Adrenal gland (tissue), 12 donors: Measurements from ENCODE around the gene FOSL2. TPM values are rescaled to one million over a fixed set of nuclear protein-coding genes. Genes with fewer than 3 reads are reported as not detected.
A peak's percentile ranks its signal among the peaks of the same experiment; 100 is the strongest.

Source experiments
- DNase-seq, 7 donors: peaks; one replicate each; pipeline ENCODE4 v3.0.0-alpha.2; 2019 to 2020
- H3K27ac ChIP-seq, 5 donors: fragments of 200-600 bp; sonication (generic) in 4 of 5; 1 replicate in 3 of 5; 2 replicates in 2 of 5; pipeline versions ENCODE4 v1.5.1 to v1.8.0; 2016 to 2020; ENCODE audit warnings: mild to moderate bottlenecking in 1 of 5
- H3K27me3 ChIP-seq: fragments of 200-600 bp; 2 replicates; pipeline ENCODE4 v1.8.0; 2021
- H3K36me3 ChIP-seq, 2 donors: fragments of 200-600 bp; replicated peaks in 1 of 2; 1 replicate in 1 of 2; 2 replicates in 1 of 2; pipeline versions ENCODE4 v1.5.1 to v1.8.0; 2018 to 2022
- H3K4me1 ChIP-seq, 2 donors: fragments of 200-600 bp; replicated peaks in 1 of 2; 1 replicate in 1 of 2; 2 replicates in 1 of 2; pipeline versions ENCODE4 v1.5.1 to v1.8.0; 2018 to 2021
- H3K4me3 ChIP-seq, 4 donors: fragments of 200-600 bp; sonication (generic) in 3 of 4; one replicate each; pipeline ENCODE4 v1.5.1; 2016 to 2018
- H3K9me3 ChIP-seq, 3 donors: fragments of 200-600 bp; sonication (generic) in 1 of 3; replicated peaks in 1 of 3; 1 replicate in 2 of 3; 2 replicates in 1 of 3; pipeline versions ENCODE4 v1.5.1 to v1.8.0; 2016 to 2021
- POLR2A ChIP-seq, 2 donors: fragments of 450-650 bp; IDR thresholded peaks; one replicate each; pipeline ENCODE4 v1.6.1; 2017; ENCODE audit warnings: antibody characterized with exemption in 2 of 2, mild to moderate bottlenecking in 2 of 2, moderate library complexity in 1 of 2
- WGBS, 4 donors: extraction: QIAGEN DNeasy Blood & Tissue Kit in 2 of 4; methylation state at CpG; one replicate each; pipeline versions ENCODE4 v1.1.5 to v1.1.7; 2013 to 2017; 5-methylcytosine and 5-hydroxymethylcytosine counted together
- intact Hi-C, 2 donors: fragments of 100-400 bp; cut with DNase I; formaldehyde crosslinking; loops; one replicate each; pipeline versions ENCODE4 v1.14.1 to v1.15.0; 2022 to 2023
- polyA plus RNA-seq, 3 donors: library from polyadenylated mRNA; stranded (reverse); fragments of 200-250 nt in 2 of 3; fragments of 350-450 nt in 1 of 3; fragmentation: Illumina TruSeq in 1 of 3; extraction: RNeasy Lipid Tissue Mini Kit (QIAGEN cat#74804) in 1 of 3; gene quantifications; one replicate each; pipeline ENCODE4 v1.2.3, GENCODE V29; 2013 to 2014
- total RNA-seq, 9 donors: library from RNA; depleted of rRNA in 4 of 9; stranded (reverse); fragments of >200 nt in 4 of 9; fragments of 120-200 nt in 1 of 9; fragmentation: NEBNext Ultra II Directional in 1 of 9; extraction: Animal tissue kit (Norgen Biotek cat#: 25700) in 1 of 9; gene quantifications; one replicate each; pipeline versions ENCODE4 v1.1.0 to v1.2.4, GENCODE V29; 2013 to 2023
- TF ChIP-seq, protein P1 (sequence below), 6 experiments: fragments of 450-650 bp in 4 of 6; fragments of 200-600 bp in 2 of 6; sonication (generic) in 1 of 6; IDR thresholded peaks; 1 replicate in 5 of 6; 2 replicates in 1 of 6; pipeline versions ENCODE4 v1.5.1 to v1.8.0; 2016 to 2021; ENCODE audit warnings: antibody characterized with exemption in 6 of 6, mild to moderate bottlenecking in 2 of 6, moderate library complexity in 1 of 6
- donor health status: healthy with polysubstance abuse.
- donor health status: Bipolar disorder and iron deficiency.
- donor health status: DM: yes; HTN: yes; CAD: no.
- donor health status: DM: no; HTN: no; CAD: no.
- donor health status: DM: no; HTN: no; CAD: no.
- donor health status: DM: yes; HTN: yes; CAD: no.

The FOSL2 gene
- total and polyA plus RNA-seq, 12 donors: 66.9 to 760 (median 413) TPM

DNA sequence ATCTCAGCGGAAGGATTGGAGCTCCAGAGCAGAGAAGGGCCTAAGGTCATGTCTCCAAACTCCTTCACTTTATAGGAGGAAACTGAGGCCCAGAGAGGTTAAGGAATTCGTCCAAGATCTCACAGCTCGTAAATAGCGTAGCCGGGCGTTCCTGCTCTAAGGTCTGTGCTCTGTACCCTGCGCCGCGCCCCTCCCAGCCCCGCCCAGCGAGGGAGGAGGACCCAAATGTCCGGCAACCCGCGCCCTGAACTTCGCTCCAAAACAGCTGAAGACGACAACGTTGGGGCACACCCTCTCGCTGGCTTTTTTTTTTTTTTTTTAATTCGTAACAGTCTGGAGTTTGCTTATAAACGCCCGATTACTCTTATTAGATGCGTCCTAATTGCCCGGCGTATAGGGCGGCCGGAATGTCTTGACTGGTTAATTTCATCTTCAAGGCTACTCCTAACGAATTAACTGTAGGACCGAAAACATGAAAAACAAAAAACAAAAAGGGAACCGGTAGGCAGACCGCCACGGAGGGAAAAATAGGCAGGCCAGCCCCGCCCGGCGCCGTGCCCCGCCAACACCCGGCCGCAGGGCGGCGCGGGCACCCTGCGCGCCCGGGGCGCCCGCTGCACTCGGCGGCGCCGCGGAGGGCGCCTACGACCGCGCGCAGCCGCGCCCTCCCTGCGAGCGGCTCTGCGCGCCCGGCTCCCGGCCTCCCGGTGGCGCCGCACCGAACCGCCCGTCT is 928 bp upstream of the FOSL2 start:
- intact Hi-C loops: loop anchor here (5.0 to 10.0 kb wide), 3 partner anchors 434 to 687 kb away; partner anchors contain the start of gene MRPL33 (in 1 of the 2)
- Histone ChIP-seq H3K36me3 (no peaks in the 10 kb centered on the region), H3K27me3 (no peaks in the 10 kb centered on the region), H3K4me1 (peaks cover 8 to 14% of the 10 kb centered on the region in 2 donors), H3K4me3 (peak overlapping the region; percentile 27 to 90 (median 59)), H3K27ac (peak overlapping the region; percentile 94 to 100 (median 98)), H3K9me3 (no peaks in the 10 kb centered on the region)
- TF ChIP-seq, protein P1, sequence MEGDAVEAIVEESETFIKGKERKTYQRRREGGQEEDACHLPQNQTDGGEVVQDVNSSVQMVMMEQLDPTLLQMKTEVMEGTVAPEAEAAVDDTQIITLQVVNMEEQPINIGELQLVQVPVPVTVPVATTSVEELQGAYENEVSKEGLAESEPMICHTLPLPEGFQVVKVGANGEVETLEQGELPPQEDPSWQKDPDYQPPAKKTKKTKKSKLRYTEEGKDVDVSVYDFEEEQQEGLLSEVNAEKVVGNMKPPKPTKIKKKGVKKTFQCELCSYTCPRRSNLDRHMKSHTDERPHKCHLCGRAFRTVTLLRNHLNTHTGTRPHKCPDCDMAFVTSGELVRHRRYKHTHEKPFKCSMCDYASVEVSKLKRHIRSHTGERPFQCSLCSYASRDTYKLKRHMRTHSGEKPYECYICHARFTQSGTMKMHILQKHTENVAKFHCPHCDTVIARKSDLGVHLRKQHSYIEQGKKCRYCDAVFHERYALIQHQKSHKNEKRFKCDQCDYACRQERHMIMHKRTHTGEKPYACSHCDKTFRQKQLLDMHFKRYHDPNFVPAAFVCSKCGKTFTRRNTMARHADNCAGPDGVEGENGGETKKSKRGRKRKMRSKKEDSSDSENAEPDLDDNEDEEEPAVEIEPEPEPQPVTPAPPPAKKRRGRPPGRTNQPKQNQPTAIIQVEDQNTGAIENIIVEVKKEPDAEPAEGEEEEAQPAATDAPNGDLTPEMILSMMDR (IDR thresholded peaks at IDR 0.05): peak in 2 of 6 experiments; percentile 26 to 51
- TF ChIP-seq POLR2A (IDR thresholded peaks at IDR 0.05): peak; percentile 20 to 79
- WGBS, 4 donors: 0% methylated on average over 31 to 70 of the region's 70 CpGs
- DNase-seq: peak; percentile 91 to 97 (median 95)

DNA sequence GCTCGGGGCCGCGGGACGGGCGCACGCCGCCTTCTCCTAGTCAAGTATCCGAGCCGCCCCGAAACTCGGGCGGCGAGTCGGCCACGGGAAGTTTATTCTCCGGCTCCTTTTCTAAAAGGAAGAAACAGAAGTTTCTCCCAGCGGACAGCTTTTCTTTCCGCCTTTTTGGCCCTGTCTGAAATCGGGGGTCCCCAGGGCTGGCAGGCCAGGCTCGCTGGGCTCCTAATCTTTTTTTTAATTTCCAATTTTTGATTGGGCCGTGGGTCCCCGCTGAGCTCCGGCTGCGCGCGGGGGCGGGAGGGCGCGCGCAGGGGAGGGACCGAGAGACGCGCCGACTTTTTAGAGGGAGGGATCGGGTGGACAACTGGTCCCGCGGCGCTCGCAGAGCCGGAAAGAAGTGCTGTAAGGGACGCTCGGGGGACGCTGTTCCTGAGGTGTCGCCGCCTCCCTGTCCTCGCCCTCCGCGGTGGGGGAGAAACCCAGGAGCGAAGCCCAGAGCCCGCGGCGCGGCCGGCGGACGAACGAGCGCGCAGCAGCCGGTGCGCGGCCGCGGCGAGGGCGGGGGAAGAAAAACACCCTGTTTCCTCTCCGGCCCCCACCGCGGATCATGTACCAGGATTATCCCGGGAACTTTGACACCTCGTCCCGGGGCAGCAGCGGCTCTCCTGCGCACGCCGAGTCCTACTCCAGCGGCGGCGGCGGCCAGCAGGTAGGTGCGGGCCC is 617 bp downstream of the FOSL2 start:
- peak overlapping the region; percentile 87 to 90 (median 89) for H3K4me3 ChIP-seq
- H3K36me3 ChIP-seq: no peaks in the 10 kb centered on the region
- H3K4me1 ChIP-seq: peaks cover 19 to 24% of the 10 kb centered on the region in 2 donors
- 0 to 1% (median 0%) methylated on average over 47 to 81 of the region's 81 CpGs for WGBS, 4 donors
- peak overlapping the region; percentile 94 to 100 (median 98) for H3K27ac ChIP-seq
- intact Hi-C loops: loop anchor here (5.0 to 10.0 kb wide), 3 partner anchors 436 to 688 kb away; partner anchors contain the start of gene MRPL33 (in 1 of the 2)
- peak in 6 of 7 donors; percentile 59 to 80 (median 70) for DNase-seq
- H3K9me3 ChIP-seq: no peaks in the 10 kb centered on the region
- peak in 1 of 2 donors; percentile 22 for TF ChIP-seq POLR2A (IDR thresholded peaks at IDR 0.05)
- TF ChIP-seq, protein P1 (IDR thresholded peaks at IDR 0.05): no peak
- H3K27me3 ChIP-seq: no peaks in the 10 kb centered on the region

DNA sequence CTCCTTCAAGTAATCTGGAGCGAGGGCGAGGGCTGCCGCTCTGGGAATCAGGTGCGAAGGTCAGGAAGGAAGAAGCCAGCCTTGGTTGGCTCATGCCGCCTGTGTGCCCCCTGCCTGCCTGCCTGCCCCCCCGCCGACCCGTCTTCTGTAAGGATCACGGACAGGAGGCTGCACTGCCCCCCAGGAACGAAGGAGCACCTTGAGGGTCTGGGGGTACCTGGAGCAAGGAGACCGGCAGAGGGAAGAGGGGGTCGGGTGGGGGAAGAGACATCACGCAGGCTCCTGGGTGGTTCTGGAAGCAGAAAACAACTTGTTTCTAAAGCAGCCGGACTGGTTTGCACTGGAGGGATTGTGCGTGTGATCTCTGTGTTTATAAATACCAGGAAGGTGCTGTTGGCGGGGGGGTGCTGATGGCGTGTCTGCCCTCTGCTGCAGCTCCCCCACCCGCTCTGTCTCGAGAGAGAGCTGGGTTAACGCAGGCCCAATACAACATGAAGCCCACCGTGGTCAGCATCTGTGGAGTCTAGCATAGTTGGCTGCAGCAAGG is 1.7 kb downstream of the FOSL2 start:
- no peaks in the 10 kb centered on the region for H3K27me3 ChIP-seq
- peak in 5 of 7 donors; percentile 59 to 81 (median 64) for DNase-seq
- 3 to 7% (median 4%) methylated on average over 11 to 21 of the region's 21 CpGs for WGBS, 4 donors

More for the DNA sequence above, 1.7 kb downstream of the FOSL2 start:
- intact Hi-C loops: loop anchor here (5.0 to 10.0 kb wide), 3 partner anchors 437 to 690 kb away; partner anchors contain the start of gene MRPL33 (in 1 of the 2)
- TF ChIP-seq, protein P1 (IDR thresholded peaks at IDR 0.05): no peak
- peak; percentile 39 to 47 for TF ChIP-seq POLR2A (IDR thresholded peaks at IDR 0.05)
- Histone ChIP-seq H3K27ac (peak overlapping the region; percentile 94 to 100 (median 98)), H3K36me3 (peaks cover 0 to 3% of the 10 kb centered on the region in 2 donors), H3K4me3 (peak overlapping the region; percentile 81 to 90 (median 90)), H3K9me3 (no peaks in the 10 kb centered on the region), H3K4me1 (peaks cover 27 to 32% of the 10 kb centered on the region in 2 donors)
